Measurements from ENCODE around the gene MBD1. TPM values are rescaled to one million over a fixed set of nuclear protein-coding genes. Genes with fewer than 3 reads are reported as not detected.
A peak's percentile ranks its signal among the peaks of the same experiment; 100 is the strongest.

MBD1 gene
- total RNA-seq, 1 donor from 2014 or later, result 65.1 TPM

DNA sequence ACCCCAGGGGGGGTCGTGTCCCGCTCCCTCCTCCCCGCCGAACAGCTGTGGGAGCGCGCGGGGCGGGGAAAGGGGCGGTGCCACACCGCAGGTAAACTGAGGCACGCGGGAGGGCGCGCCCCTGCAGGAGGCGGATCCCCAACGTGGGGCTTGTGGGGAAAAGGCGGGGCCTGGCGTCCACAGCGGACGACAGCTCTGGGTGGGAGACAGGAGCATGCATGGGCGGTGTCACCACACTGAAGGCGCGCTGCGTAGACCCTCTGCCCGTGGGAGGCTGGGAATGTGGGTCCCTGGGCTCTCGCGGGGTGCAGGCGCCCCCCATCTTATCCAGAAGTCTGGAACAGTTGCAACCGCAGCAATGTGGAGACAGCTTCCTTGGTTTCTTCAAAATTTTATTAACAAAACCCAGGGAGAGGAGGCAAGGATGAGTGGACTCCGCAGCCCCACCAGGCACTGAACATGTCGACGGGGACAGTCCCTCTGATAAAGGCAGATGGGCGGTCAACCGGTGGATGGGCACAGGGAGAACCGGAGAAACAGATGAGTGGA lies 723 bp upstream of the MBD1 start:
- peak overlapping the region; percentile 57 for H3K27ac Mint-ChIP-seq (ENCODE audit: unreplicated experiment)

GRCh38 chr18:50280707-50281294 lies 522 bp downstream of the MBD1 start:
- Mint-ChIP-seq H3K4me1 (ENCODE audit: unreplicated experiment) (peaks cover 21% of the 10 kb centered on the region), H3K27me3 (ENCODE audit: unreplicated experiment) (peaks cover 28% of the 10 kb centered on the region), H3K27ac (ENCODE audit: unreplicated experiment) (peak overlapping the region; percentile 74), H3K9me3 (ENCODE audit: unreplicated experiment) (no peaks in the 10 kb centered on the region), H3K36me3 (ENCODE audit: low read depth, unreplicated experiment) (peaks cover 34% of the 10 kb centered on the region), H3K4me3 (ENCODE audit: unreplicated experiment) (peak overlapping the region; percentile 99)
- DNase-seq (ENCODE audit: low spot score), result no peak
- TF ChIP-seq CTCF (IDR thresholded peaks at IDR 0.05; ENCODE audit: unreplicated experiment), result no peak

More for the DNA sequence above, 723 bp upstream of the MBD1 start:
- DNase-seq (ENCODE audit: low spot score), result no peak
- peaks cover 31% of the 10 kb centered on the region for H3K4me1 Mint-ChIP-seq (ENCODE audit: unreplicated experiment)
- H3K36me3 Mint-ChIP-seq (ENCODE audit: low read depth, unreplicated experiment), result peaks cover 21% of the 10 kb centered on the region
- peaks cover 27% of the 10 kb centered on the region for H3K27me3 Mint-ChIP-seq (ENCODE audit: unreplicated experiment)
- no peaks in the 10 kb centered on the region for H3K9me3 Mint-ChIP-seq (ENCODE audit: unreplicated experiment)
- peak overlapping the region; percentile 65 for H3K4me3 Mint-ChIP-seq (ENCODE audit: unreplicated experiment)
- no peak for TF ChIP-seq CTCF (IDR thresholded peaks at IDR 0.05; ENCODE audit: unreplicated experiment)

- H3K9me3 Mint-ChIP-seq (ENCODE audit: unreplicated experiment), result no peaks in the 10 kb centered on the region
- peaks cover 38% of the 10 kb centered on the region for H3K36me3 Mint-ChIP-seq (ENCODE audit: low read depth, unreplicated experiment)
- no peak for TF ChIP-seq CTCF (IDR thresholded peaks at IDR 0.05; ENCODE audit: unreplicated experiment)
- no peak overlapping the region for H3K27ac Mint-ChIP-seq (ENCODE audit: unreplicated experiment)
- peaks cover 21% of the 10 kb centered on the region for H3K4me1 Mint-ChIP-seq (ENCODE audit: unreplicated experiment)
- no peak overlapping the region for H3K4me3 Mint-ChIP-seq (ENCODE audit: unreplicated experiment)
- peaks cover 30% of the 10 kb centered on the region for H3K27me3 Mint-ChIP-seq (ENCODE audit: unreplicated experiment)
- no peak for DNase-seq (ENCODE audit: low spot score)
These were observed 1.6 kb downstream of the MBD1 start for GRCh38 chr18:50279752-50280151.

- Mint-ChIP-seq H3K27ac (ENCODE audit: unreplicated experiment) (no peak overlapping the region), H3K36me3 (ENCODE audit: low read depth, unreplicated experiment) (peaks cover 34% of the 10 kb centered on the region), H3K4me1 (ENCODE audit: unreplicated experiment) (peaks cover 18% of the 10 kb centered on the region), H3K4me3 (ENCODE audit: unreplicated experiment) (no peak overlapping the region), H3K9me3 (ENCODE audit: unreplicated experiment) (no peaks in the 10 kb centered on the region), H3K27me3 (ENCODE audit: unreplicated experiment) (peaks cover 26% of the 10 kb centered on the region)
- DNase-seq (ENCODE audit: low spot score), result no peak
- no peak for TF ChIP-seq CTCF (IDR thresholded peaks at IDR 0.05; ENCODE audit: unreplicated experiment)
These were observed 3.4 kb downstream of the MBD1 start for GRCh38 chr18:50277942-50278341.

DNA sequence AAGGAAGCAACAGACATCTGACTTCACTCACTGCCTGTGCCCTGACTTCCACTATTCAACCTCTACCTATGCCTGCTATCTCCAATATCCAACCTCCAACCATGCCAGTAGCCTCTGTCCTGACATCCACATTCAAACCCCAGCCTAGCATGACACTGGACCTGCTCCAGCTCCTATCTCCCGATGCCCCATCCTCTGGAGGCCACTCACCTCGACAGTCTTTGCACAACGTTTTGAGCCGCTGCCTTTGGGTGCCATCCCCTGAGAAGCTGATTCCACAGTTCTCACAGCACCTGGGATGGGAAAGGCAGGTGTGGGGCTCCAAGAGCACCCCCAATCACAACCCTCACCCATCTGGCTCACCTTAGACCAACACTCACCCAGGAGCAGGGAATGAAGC lies 4.9 kb downstream of the MBD1 start:
- peaks cover 18% of the 10 kb centered on the region for H3K4me1 Mint-ChIP-seq (ENCODE audit: unreplicated experiment)
- H3K9me3 Mint-ChIP-seq (ENCODE audit: unreplicated experiment), result no peaks in the 10 kb centered on the region
- H3K36me3 Mint-ChIP-seq (ENCODE audit: low read depth, unreplicated experiment), result peaks cover 38% of the 10 kb centered on the region
- DNase-seq (ENCODE audit: low spot score), result no peak
- TF ChIP-seq CTCF (IDR thresholded peaks at IDR 0.05; ENCODE audit: unreplicated experiment), result no peak
- peaks cover 21% of the 10 kb centered on the region for H3K27me3 Mint-ChIP-seq (ENCODE audit: unreplicated experiment)
- peak overlapping the region; percentile 48 for H3K27ac Mint-ChIP-seq (ENCODE audit: unreplicated experiment)
- peak overlapping the region; percentile 62 for H3K4me3 Mint-ChIP-seq (ENCODE audit: unreplicated experiment)
